Activated CD8-positive, alpha-beta memory T cell treated with anti-CD3 and anti-CD28 coated beads, Interleukin-2, amount 50 U/mL, for 24 hours (primary cell): ENCODE measurements around the gene HOXD9.

Source experiments
- DNase-seq: peaks from one replicate; pipeline ENCODE4 v3.0.0-alpha.2; 2020; ENCODE audit errors: extremely low read depth

Gene HOXD9

GRCh38 chr2:176124110-176124946, 1.8 kb downstream of the HOXD9 start:
- no peak for DNase-seq

GRCh38 chr2:176124947-176125771, 2.6 kb downstream of the HOXD9 start:
- no peak for DNase-seq

- no peak for DNase-seq
These were observed 3.2 kb downstream of the HOXD9 start for GRCh38 chr2:176125772-176126054.

GRCh38 chr2:176126929-176127773, 4.6 kb downstream of the HOXD9 start:
- DNase-seq, result no peak

- DNase-seq, result no peak
These were observed 5.2 kb downstream of the HOXD9 start for GRCh38 chr2:176127774-176128072.

GRCh38 chr2:176128172-176128981, 5.9 kb downstream of the HOXD9 start:
- DNase-seq, result no peak

- no peak for DNase-seq
These were observed 6.7 kb downstream of the HOXD9 start, which contains the start of gene HOXD8 for GRCh38 chr2:176128982-176129796. HOXD8 (plus strand) TSS chr2:176129705; CDS start chr2:176130367, 662 bp downstream.

- DNase-seq, result no peak
These were observed 7.3 kb downstream of the HOXD9 start for GRCh38 chr2:176129813-176130146.

GRCh38 chr2:176130147-176130956, 7.8 kb downstream of the HOXD9 start:
- no peak for DNase-seq

GRCh38 chr2:176130957-176131847, 8.7 kb downstream of the HOXD9 start:
- DNase-seq, result no peak

GRCh38 chr2:176131848-176132158, 9.3 kb downstream of the HOXD9 start:
- no peak for DNase-seq

- no peak for DNase-seq
These were observed 10.0 kb downstream of the HOXD9 start for GRCh38 chr2:176132205-176133171.

- DNase-seq, result no peak
These were observed 10.9 kb downstream of the HOXD9 start for GRCh38 chr2:176133389-176133788.

- DNase-seq, result no peak
These were observed 11.5 kb downstream of the HOXD9 start for GRCh38 chr2:176134035-176134434.

GRCh38 chr2:176135035-176135440, 12.5 kb downstream of the HOXD9 start:
- DNase-seq, result no peak

- no peak for DNase-seq
These were observed 14.1 kb downstream of the HOXD9 start for GRCh38 chr2:176136374-176137251.

GRCh38 chr2:176137252-176137580, 14.7 kb downstream of the HOXD9 start:
- no peak for DNase-seq
